HEK293 (cell line): ENCODE data around the gene APCDD1L.

Experiments used
- CTCF ChIA-PET: fragments of 350-600 bp; formaldehyde crosslinking; extraction: SDS; loops from one replicate; lab custom pipeline; 2021; ENCODE audit warnings: antibody characterized with exemption; lab: Yijun Ruan, JAX
- POLR2A ChIA-PET: fragments of 300-600 bp; formaldehyde crosslinking; extraction: SDS; loops from one replicate; lab custom pipeline; 2020; ENCODE audit warnings: antibody characterized with exemption, inconsistent platforms; lab: Yijun Ruan, JAX
- H3K27ac ChIP-seq: fragments of 200-500 bp; sonication (Bioruptor generic); 2 replicates; pipeline ENCODE4 v1.5.1; 2014; ENCODE audit warnings: low read depth, low read length, control low read depth, inconsistent platforms; ENCODE audit errors: extremely low read depth
- H3K36me3 ChIP-seq, 2 experiments: fragments of 200-500 bp in 1 of 2; sonication (Bioruptor generic) in 1 of 2; 1 replicate in 1 of 2; 2 replicates in 1 of 2; pipeline ENCODE4 v1.5.1; 2014 to 2017; ENCODE audit warnings: inconsistent platforms in 2 of 2, low read length in 2 of 2; ENCODE audit not compliant: control insufficient read depth in 2 of 2, insufficient read depth in 1 of 2
- H3K4me1 ChIP-seq: fragments of 200-500 bp; sonication (Bioruptor generic); 2 replicates; pipeline ENCODE4 v1.5.1; 2014; ENCODE audit warnings: mild to moderate bottlenecking, low read length, inconsistent platforms; ENCODE audit not compliant: control insufficient read depth, insufficient read depth
- H3K4me3 ChIP-seq: 2 replicates; pipeline ENCODE4 v1.5.1; 2011; ENCODE audit warnings: low read depth, mild to moderate bottlenecking, control low read depth, low read length, moderate library complexity
- H3K9me3 ChIP-seq: fragments of 200-500 bp; sonication (Bioruptor generic); 2 replicates; pipeline ENCODE4 v1.5.1; 2014; ENCODE audit warnings: low read depth, low read length, inconsistent platforms; ENCODE audit not compliant: control insufficient read depth, insufficient read depth
- GLIS1 ChIP-seq: fragments of 450-650 bp; formaldehyde crosslinking; IDR thresholded peaks from 2 replicates; pipeline ENCODE4 v1.5.1; 2016; ENCODE audit warnings: missing biosample characterization, missing genetic modification characterization
- KLF10 ChIP-seq: fragments of 450-650 bp; IDR thresholded peaks from 2 replicates; pipeline ENCODE4 v1.5.1; 2018; ENCODE audit warnings: missing biosample characterization, mild to moderate bottlenecking, missing genetic modification characterization
- REPIN1 ChIP-seq: fragments of 450-650 bp; formaldehyde crosslinking; IDR thresholded peaks from 2 replicates; pipeline ENCODE4 v1.5.1; 2017; ENCODE audit warnings: missing biosample characterization, missing genetic modification characterization, low read depth
- SETDB1 ChIP-seq: IDR thresholded peaks from one replicate; pipeline ENCODE4 v1.6.1; 2017; ENCODE audit warnings: mild to moderate bottlenecking, low read length, moderate library complexity, mixed read lengths; ENCODE audit not compliant: insufficient read length
- WT1 ChIP-seq: fragments of 450-650 bp; formaldehyde crosslinking; IDR thresholded peaks from 2 replicates; pipeline ENCODE4 v1.5.1; 2016; ENCODE audit warnings: missing biosample characterization, missing genetic modification characterization
- ZBTB8A ChIP-seq: fragments of 450-650 bp; formaldehyde crosslinking; IDR thresholded peaks from 2 replicates; pipeline ENCODE4 v1.5.1; 2016; ENCODE audit warnings: missing biosample characterization, missing genetic modification characterization
- ZNF132 ChIP-seq: fragments of 450-650 bp; formaldehyde crosslinking; IDR thresholded peaks from 2 replicates; pipeline ENCODE4 v1.5.1; 2017; ENCODE audit warnings: missing biosample characterization, missing genetic modification characterization, borderline replicate concordance
- ZNF426 ChIP-seq: fragments of 450-650 bp; formaldehyde crosslinking; IDR thresholded peaks from 2 replicates; pipeline ENCODE4 v1.5.1; 2017; ENCODE audit warnings: missing biosample characterization, missing genetic modification characterization, mild to moderate bottlenecking, inconsistent platforms, moderate library complexity
- ZNF473 ChIP-seq: fragments of 450-650 bp; formaldehyde crosslinking; IDR thresholded peaks from 2 replicates; pipeline ENCODE4 v1.5.1; 2017; ENCODE audit warnings: missing biosample characterization, missing genetic modification characterization
- ZNF560 ChIP-seq: fragments of 450-650 bp; formaldehyde crosslinking; IDR thresholded peaks from 2 replicates; pipeline ENCODE4 v1.5.1; 2017; ENCODE audit warnings: missing biosample characterization, missing genetic modification characterization, borderline replicate concordance
- ZNF621 ChIP-seq: fragments of 450-650 bp; formaldehyde crosslinking; IDR thresholded peaks from 2 replicates; pipeline ENCODE4 v1.5.1; 2017; ENCODE audit warnings: missing biosample characterization, missing genetic modification characterization
- ZNF629 ChIP-seq: fragments of 450-650 bp; formaldehyde crosslinking; IDR thresholded peaks from 2 replicates; pipeline ENCODE4 v1.5.1; 2017; ENCODE audit warnings: missing biosample characterization, missing genetic modification characterization
- TF ChIP-seq, protein P1 (sequence below): fragments of 450-650 bp; formaldehyde crosslinking; IDR thresholded peaks from 2 replicates; pipeline ENCODE4 v1.5.1; 2016; ENCODE audit warnings: missing biosample characterization, missing genetic modification characterization
- TF ChIP-seq, protein P2 (sequence below): fragments of 450-650 bp; formaldehyde crosslinking; IDR thresholded peaks from 2 replicates; pipeline ENCODE4 v1.5.1; 2017; ENCODE audit warnings: missing biosample characterization, missing genetic modification characterization
- TF ChIP-seq, protein P3 (sequence below): fragments of 450-650 bp; formaldehyde crosslinking; IDR thresholded peaks from 2 replicates; pipeline ENCODE4 v1.5.1; 2017; ENCODE audit warnings: missing biosample characterization, missing genetic modification characterization
- TF ChIP-seq, protein P4 (sequence below): fragments of 450-650 bp; formaldehyde crosslinking; IDR thresholded peaks from 2 replicates; pipeline ENCODE4 v1.5.1; 2016; ENCODE audit warnings: missing biosample characterization, missing genetic modification characterization
- TF ChIP-seq, protein P5 (sequence below): fragments of 450-650 bp; formaldehyde crosslinking; IDR thresholded peaks from 2 replicates; pipeline ENCODE4 v1.5.1; 2016; ENCODE audit warnings: missing biosample characterization, missing genetic modification characterization

The APCDD1L gene

DNA sequence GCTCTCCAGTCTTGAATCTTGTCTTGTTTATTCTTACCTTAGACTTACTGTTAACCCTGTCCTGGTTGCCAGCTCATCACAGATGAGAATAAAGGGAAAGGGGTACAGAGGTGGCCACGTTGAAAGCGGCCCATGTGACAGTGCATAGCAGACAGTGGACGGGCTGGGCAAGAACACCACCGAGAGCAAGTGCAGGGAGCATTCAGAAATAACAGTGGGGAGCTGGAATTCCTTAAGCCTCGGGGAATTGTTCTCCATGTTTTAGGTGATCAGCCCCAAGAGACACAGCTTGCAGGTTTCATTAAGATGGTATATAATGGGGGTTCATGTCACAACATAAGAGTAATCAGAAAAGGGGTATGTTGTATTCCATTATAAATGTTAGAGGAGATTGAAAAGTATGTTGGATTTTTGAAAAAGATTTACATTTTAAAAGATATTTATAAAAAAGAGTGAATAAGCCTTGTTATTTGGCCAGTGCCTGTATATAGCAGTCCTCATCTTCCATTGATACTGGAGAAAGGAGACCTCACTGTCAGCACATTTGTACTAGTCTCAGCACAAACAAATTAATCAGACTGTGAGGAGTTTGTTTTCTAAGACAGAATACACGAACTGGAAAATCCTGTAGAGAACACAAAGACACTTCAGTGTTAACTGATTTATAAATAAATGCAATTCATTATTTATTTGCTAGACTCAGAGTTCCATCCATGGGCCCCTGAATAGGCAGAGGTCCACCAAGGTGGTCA lies 90.8 kb downstream of the APCDD1L start (continued):
- TF ChIP-seq ZNF560 (no peak), GLIS1 (no peak), ZNF426 (tag by site-specific recombination) (no peak)
- TF ChIP-seq, protein P1, sequence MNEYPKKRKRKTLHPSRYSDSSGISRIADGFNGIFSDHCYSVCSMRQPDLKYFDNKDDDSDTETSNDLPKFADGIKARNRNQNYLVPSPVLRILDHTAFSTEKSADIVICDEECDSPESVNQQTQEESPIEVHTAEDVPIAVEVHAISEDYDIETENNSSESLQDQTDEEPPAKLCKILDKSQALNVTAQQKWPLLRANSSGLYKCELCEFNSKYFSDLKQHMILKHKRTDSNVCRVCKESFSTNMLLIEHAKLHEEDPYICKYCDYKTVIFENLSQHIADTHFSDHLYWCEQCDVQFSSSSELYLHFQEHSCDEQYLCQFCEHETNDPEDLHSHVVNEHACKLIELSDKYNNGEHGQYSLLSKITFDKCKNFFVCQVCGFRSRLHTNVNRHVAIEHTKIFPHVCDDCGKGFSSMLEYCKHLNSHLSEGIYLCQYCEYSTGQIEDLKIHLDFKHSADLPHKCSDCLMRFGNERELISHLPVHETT (tag by site-specific recombination): no peak

DNA sequence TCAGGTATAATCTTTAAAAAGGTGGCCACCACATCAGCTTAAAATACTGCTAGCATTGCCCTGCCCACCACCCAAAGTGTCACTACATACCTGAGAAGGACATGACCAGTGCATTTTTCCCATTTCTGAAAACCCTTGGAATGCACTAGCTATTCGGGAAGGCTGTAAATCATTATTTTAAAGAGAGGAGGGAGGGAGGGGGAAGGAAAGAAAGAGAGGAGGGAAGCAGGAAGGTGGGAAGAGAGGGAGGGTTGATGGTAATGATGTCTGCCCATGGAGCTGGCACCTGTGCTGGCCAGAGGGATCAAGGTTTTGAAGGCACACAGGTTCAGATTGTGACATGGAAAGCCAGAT lies 93.7 kb downstream of the APCDD1L start:
- ChIA-PET POLR2A (interaction anchor here (1.4 kb wide), 1 partner anchor 32 kb away, joined by 4 read pairs; the partner anchor contains the start of gene VAPB), CTCF (no interaction called here)
- Histone ChIP-seq H3K4me1 (peaks cover 24% of the 10 kb centered on the region), H3K36me3 (peaks cover 0 to 34% of the 10 kb centered on the region in 2 experiments; a peak in 2 of 3 replicates), H3K9me3 (no peaks in the 10 kb centered on the region), H3K4me3 (no peak overlapping the region), H3K27ac (no peak overlapping the region)
- TF ChIP-seq, protein P2, sequence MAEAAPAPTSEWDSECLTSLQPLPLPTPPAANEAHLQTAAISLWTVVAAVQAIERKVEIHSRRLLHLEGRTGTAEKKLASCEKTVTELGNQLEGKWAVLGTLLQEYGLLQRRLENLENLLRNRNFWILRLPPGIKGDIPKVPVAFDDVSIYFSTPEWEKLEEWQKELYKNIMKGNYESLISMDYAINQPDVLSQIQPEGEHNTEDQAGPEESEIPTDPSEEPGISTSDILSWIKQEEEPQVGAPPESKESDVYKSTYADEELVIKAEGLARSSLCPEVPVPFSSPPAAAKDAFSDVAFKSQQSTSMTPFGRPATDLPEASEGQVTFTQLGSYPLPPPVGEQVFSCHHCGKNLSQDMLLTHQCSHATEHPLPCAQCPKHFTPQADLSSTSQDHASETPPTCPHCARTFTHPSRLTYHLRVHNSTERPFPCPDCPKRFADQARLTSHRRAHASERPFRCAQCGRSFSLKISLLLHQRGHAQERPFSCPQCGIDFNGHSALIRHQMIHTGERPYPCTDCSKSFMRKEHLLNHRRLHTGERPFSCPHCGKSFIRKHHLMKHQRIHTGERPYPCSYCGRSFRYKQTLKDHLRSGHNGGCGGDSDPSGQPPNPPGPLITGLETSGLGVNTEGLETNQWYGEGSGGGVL (tag by site-specific recombination): peak; percentile 75
- TF ChIP-seq ZNF132: no peak

DNA sequence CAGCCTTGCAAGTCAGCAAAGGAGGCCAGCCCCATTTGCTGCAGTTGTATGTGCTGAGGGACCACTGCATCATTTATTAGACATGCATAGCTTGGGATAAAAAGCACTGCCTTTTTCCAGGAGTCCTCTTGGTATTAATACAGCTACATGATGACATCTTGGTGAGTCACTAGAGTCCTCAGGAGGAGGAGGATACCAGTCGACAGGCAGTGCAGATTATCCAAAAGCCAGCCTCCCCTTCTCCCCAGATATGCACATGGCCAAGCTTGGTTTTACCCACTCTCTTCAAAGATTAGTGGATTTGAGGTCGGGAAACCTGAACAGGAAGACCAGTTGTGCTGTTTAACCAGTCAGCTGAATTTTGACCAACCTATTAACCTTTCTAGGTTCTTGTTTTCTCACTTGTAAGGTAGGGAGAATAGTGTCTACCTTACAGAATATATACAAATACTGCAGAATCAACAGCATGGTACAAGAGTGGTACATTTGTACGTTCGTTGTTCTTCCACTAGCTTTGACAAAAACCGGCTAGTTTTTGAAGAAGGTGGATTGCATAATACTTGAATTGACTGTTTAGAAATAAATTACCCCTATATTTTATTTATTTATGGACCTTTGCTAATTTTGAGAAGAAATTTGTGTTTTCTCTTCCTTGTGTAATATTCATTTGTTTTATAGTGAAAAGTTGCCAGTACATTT lies 94.3 kb downstream of the APCDD1L start:
- H3K9me3 ChIP-seq: no peaks in the 10 kb centered on the region
- H3K36me3 ChIP-seq: peaks cover 0 to 28% of the 10 kb centered on the region in 2 experiments; a peak in 2 of 3 replicates
- H3K4me3 ChIP-seq: no peak overlapping the region
- peaks cover 26% of the 10 kb centered on the region for H3K4me1 ChIP-seq
- CTCF ChIA-PET: interaction anchor here (0.6 to 0.7 kb wide), 2 partner anchors 78 to 103 kb away, joined by 3 read pairs; no protein-coding TSS in a partner anchor
- H3K27ac ChIP-seq: no peak overlapping the region
- POLR2A ChIA-PET: interaction anchor here (0.7 to 1.4 kb wide), 2 partner anchors 11 to 32 kb away, joined by 3 to 4 read pairs; partner anchors contain the start of gene VAPB
- TF ChIP-seq REPIN1 (tag by site-specific recombination) (no peak), KLF10 (no peak), SETDB1 (no peak), ZBTB8A (tag by site-specific recombination) (no peak), ZNF629 (tag by site-specific recombination) (0 out of 2 replicates have a peak, but pooled peaks have one; percentile 31), ZNF621 (tag by site-specific recombination) (no peak), WT1 (tag by site-specific recombination) (0 out of 2 replicates have a peak, but pooled peaks have one; percentile 14), ZNF473 (no peak)
- TF ChIP-seq, protein P3, sequence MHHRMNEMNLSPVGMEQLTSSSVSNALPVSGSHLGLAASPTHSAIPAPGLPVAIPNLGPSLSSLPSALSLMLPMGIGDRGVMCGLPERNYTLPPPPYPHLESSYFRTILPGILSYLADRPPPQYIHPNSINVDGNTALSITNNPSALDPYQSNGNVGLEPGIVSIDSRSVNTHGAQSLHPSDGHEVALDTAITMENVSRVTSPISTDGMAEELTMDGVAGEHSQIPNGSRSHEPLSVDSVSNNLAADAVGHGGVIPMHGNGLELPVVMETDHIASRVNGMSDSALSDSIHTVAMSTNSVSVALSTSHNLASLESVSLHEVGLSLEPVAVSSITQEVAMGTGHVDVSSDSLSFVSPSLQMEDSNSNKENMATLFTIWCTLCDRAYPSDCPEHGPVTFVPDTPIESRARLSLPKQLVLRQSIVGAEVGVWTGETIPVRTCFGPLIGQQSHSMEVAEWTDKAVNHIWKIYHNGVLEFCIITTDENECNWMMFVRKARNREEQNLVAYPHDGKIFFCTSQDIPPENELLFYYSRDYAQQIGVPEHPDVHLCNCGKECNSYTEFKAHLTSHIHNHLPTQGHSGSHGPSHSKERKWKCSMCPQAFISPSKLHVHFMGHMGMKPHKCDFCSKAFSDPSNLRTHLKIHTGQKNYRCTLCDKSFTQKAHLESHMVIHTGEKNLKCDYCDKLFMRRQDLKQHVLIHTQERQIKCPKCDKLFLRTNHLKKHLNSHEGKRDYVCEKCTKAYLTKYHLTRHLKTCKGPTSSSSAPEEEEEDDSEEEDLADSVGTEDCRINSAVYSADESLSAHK (tag by site-specific recombination): no peak
- TF ChIP-seq, protein P2 (tag by site-specific recombination): 0 out of 2 replicates have a peak, but pooled peaks have one; percentile 11
- TF ChIP-seq, protein P4, sequence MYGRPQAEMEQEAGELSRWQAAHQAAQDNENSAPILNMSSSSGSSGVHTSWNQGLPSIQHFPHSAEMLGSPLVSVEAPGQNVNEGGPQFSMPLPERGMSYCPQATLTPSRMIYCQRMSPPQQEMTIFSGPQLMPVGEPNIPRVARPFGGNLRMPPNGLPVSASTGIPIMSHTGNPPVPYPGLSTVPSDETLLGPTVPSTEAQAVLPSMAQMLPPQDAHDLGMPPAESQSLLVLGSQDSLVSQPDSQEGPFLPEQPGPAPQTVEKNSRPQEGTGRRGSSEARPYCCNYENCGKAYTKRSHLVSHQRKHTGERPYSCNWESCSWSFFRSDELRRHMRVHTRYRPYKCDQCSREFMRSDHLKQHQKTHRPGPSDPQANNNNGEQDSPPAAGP (tag by site-specific recombination): no peak
- TF ChIP-seq, protein P5, sequence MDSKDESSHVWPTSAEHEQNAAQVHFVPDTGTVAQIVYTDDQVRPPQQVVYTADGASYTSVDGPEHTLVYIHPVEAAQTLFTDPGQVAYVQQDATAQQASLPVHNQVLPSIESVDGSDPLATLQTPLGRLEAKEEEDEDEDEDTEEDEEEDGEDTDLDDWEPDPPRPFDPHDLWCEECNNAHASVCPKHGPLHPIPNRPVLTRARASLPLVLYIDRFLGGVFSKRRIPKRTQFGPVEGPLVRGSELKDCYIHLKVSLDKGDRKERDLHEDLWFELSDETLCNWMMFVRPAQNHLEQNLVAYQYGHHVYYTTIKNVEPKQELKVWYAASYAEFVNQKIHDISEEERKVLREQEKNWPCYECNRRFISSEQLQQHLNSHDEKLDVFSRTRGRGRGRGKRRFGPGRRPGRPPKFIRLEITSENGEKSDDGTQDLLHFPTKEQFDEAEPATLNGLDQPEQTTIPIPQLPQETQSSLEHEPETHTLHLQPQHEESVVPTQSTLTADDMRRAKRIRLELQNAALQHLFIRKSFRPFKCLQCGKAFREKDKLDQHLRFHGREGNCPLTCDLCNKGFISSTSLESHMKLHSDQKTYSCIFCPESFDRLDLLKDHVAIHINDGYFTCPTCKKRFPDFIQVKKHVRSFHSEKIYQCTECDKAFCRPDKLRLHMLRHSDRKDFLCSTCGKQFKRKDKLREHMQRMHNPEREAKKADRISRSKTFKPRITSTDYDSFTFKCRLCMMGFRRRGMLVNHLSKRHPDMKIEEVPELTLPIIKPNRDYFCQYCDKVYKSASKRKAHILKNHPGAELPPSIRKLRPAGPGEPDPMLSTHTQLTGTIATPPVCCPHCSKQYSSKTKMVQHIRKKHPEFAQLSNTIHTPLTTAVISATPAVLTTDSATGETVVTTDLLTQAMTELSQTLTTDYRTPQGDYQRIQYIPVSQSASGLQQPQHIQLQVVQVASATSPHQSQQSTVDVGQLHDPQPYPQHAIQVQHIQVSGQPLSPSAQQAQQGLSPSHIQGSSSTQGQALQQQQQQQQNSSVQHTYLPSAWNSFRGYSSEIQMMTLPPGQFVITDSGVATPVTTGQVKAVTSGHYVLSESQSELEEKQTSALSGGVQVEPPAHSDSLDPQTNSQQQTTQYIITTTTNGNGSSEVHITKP: peak; percentile 85
